Activated CD8-positive, alpha-beta memory T cell treated with anti-CD3 and anti-CD28 coated beads for 48 hours (primary cell): ENCODE results near the gene CDC25A.
A peak's percentile ranks its signal among the peaks of the same experiment; 100 is the strongest.
"Not testable (repeated sequence)": the region's sequence is repeated elsewhere in the genome, so short reads cannot be mapped to it uniquely, and the experiment has no call there.

Source experiments
- DNase-seq, 3 experiments: peaks; one replicate each; pipeline ENCODE4 v3.0.0-alpha.2; 2020; ENCODE audit warnings: low read depth in 2 of 3, low spot score in 2 of 3

CDC25A gene

GRCh38 chr3:48188266-48189201 lies at the start of gene CDC25A:
CDC25A (minus strand) TSS chr3:48188417; CDS start chr3:48187947, 470 bp downstream.
- peak; percentile 73 to 88 (median 82) for DNase-seq

- no peak for DNase-seq
These were observed 48.3 kb upstream of the CDC25A start for GRCh38 chr3:48236531-48236930.

GRCh38 chr3:48233542-48233941 lies 45.3 kb upstream of the CDC25A start:
- no peak for DNase-seq

- DNase-seq: peak; percentile 11 to 43 (median 39)
These were observed 44.5 kb upstream of the CDC25A start for GRCh38 chr3:48232734-48233133.

- no peak for DNase-seq
These were observed 44.0 kb upstream of the CDC25A start for GRCh38 chr3:48232232-48232631.

GRCh38 chr3:48226939-48227338 lies 38.7 kb upstream of the CDC25A start:
- no peak for DNase-seq

- no peak for DNase-seq
These were observed 37.4 kb upstream of the CDC25A start for GRCh38 chr3:48225587-48225986.

- no peak for DNase-seq
These were observed 34.6 kb upstream of the CDC25A start, which contains the start of gene CAMP for GRCh38 chr3:48222616-48223513. CAMP (plus strand) TSS chr3:48223495; CDS start chr3:48223512, 17 bp downstream.

- no peak for DNase-seq
These were observed 32.5 kb upstream of the CDC25A start for GRCh38 chr3:48220746-48221145.

- DNase-seq: no peak
These were observed 31.3 kb upstream of the CDC25A start for GRCh38 chr3:48219543-48219942.

GRCh38 chr3:48218537-48218936 lies 30.3 kb upstream of the CDC25A start:
- DNase-seq: no peak

- no peak for DNase-seq
These were observed 29.2 kb upstream of the CDC25A start for GRCh38 chr3:48217449-48217848.

GRCh38 chr3:48215876-48216275 lies 27.7 kb upstream of the CDC25A start:
- no peak for DNase-seq

GRCh38 chr3:48215466-48215865 lies 27.2 kb upstream of the CDC25A start:
- no peak for DNase-seq

GRCh38 chr3:48215019-48215418 lies 26.8 kb upstream of the CDC25A start:
- DNase-seq: no peak

GRCh38 chr3:48214225-48214624 lies 26.0 kb upstream of the CDC25A start:
- no peak for DNase-seq

- DNase-seq: not testable (repeated sequence)
These were observed 23.6 kb upstream of the CDC25A start for GRCh38 chr3:48211776-48212175.

GRCh38 chr3:48210534-48210933 lies 22.3 kb upstream of the CDC25A start:
- not testable (repeated sequence) for DNase-seq

GRCh38 chr3:48209445-48209844 lies 21.2 kb upstream of the CDC25A start:
- no peak for DNase-seq

GRCh38 chr3:48208076-48208475 lies 19.9 kb upstream of the CDC25A start:
- DNase-seq: no peak

- no peak for DNase-seq
These were observed 14.4 kb upstream of the CDC25A start for GRCh38 chr3:48202632-48203031.

- DNase-seq: no peak
These were observed 10.9 kb upstream of the CDC25A start for GRCh38 chr3:48199117-48199516.
